Heart left ventricle (tissue), 16 donors: ENCODE data around the gene LRRC8E. TPM values are rescaled to one million over a fixed set of nuclear protein-coding genes. Genes with fewer than 3 reads are reported as not detected.

Experiments used
- ATAC-seq, 4 donors: fragments of 200-7000 bp; cut with Tn5 transposase; one replicate each; pipeline ENCODE4 v1.9.1; 2020 to 2022; ENCODE audit warnings: moderate library complexity in 4 of 4, mild to moderate bottlenecking in 3 of 4, moderate number of reproducible peaks in 1 of 4
- DNase-seq, 5 donors: peaks; one replicate each; pipeline ENCODE4 v3.0.0-alpha.2; 2020
- H3K27ac ChIP-seq, 12 donors: fragments of 200-600 bp; sonication (generic) in 4 of 12; one replicate each; pipeline versions ENCODE4 v1.5.0 to v1.8.0; 2016 to 2022; ENCODE audit warnings: mild to moderate bottlenecking in 2 of 12
- H3K27me3 ChIP-seq, 9 donors: fragments of 200-600 bp; sonication (generic) in 2 of 9; one replicate each; pipeline versions ENCODE4 v1.5.1 to v1.8.0; 2016 to 2022; ENCODE audit warnings: mild to moderate bottlenecking in 3 of 9
- H3K36me3 ChIP-seq, 9 donors: fragments of 200-600 bp; sonication (generic) in 2 of 9; one replicate each; pipeline versions ENCODE4 v1.5.0 to v1.8.0; 2018 to 2022; ENCODE audit warnings: mild to moderate bottlenecking in 2 of 9
- H3K4me1 ChIP-seq, 12 donors: fragments of 200-600 bp; sonication (generic) in 4 of 12; one replicate each; pipeline versions ENCODE4 v1.5.0 to v1.8.0; 2016 to 2022; ENCODE audit warnings: mild to moderate bottlenecking in 3 of 12
- H3K4me3 ChIP-seq, 12 donors: fragments of 200-600 bp; sonication (generic) in 4 of 12; one replicate each; pipeline versions ENCODE4 v1.5.0 to v1.8.0; 2017 to 2022; ENCODE audit warnings: mild to moderate bottlenecking in 9 of 12, moderate library complexity in 4 of 12
- H3K9me3 ChIP-seq, 12 donors: fragments of 200-600 bp; sonication (generic) in 4 of 12; one replicate each; pipeline versions ENCODE4 v1.5.0 to v1.8.0; 2016 to 2022; ENCODE audit warnings: mild to moderate bottlenecking in 1 of 12
- CTCF ChIP-seq, 12 donors: fragments of 200-600 bp; sonication (generic) in 4 of 12; IDR thresholded peaks; one replicate each; pipeline versions ENCODE4 v1.5.0 to v1.8.0; 2018 to 2022; ENCODE audit warnings: antibody characterized with exemption in 12 of 12, mild to moderate bottlenecking in 5 of 12
- POLR2A ChIP-seq, 2 donors: fragments of 450-650 bp; IDR thresholded peaks; one replicate each; pipeline ENCODE4 v1.6.1; 2017; ENCODE audit warnings: antibody characterized with exemption in 2 of 2, mild to moderate bottlenecking in 2 of 2, moderate library complexity in 2 of 2
- WGBS, 4 donors: extraction: QIAGEN DNeasy Blood & Tissue Kit in 2 of 4; methylation state at CpG; one replicate each; pipeline versions ENCODE4 v1.1.5 to v1.1.7; 2013 to 2018; 5-methylcytosine and 5-hydroxymethylcytosine counted together
- intact Hi-C, 10 donors: fragments of 100-400 bp; cut with DNase I; formaldehyde crosslinking; loops; one replicate each; pipeline versions ENCODE4 v1.11.1 to v1.14.2; 2022
- polyA plus RNA-seq, 2 donors: library from polyadenylated mRNA; stranded (reverse); fragments of 200-250 nt; gene quantifications; one replicate each; pipeline ENCODE4 v1.2.3, GENCODE V29; 2013
- total RNA-seq, 9 donors: library from RNA; depleted of rRNA in 2 of 9; stranded (reverse); fragments of >200 nt in 2 of 9; fragmentation: NEBNext Ultra II Directional in 3 of 9; extraction: Animal tissue kit (Norgen Biotek cat#: 25700) in 3 of 9; gene quantifications; one replicate each; pipeline versions ENCODE4 v1.1.0 to v1.2.4, GENCODE V29; 2016 to 2023
- donor health status: ischemic (EF 13 %, LVEDD 7.1; RV severe dilation, severe dysfunction).
- donor health status: healthy with polysubstance abuse.
- donor health status: DM: no; HTN: yes; CAD: no.
- donor health status: DM: no; HTN: no; CAD: no.
- donor health status: ischemic (EF 25% LVEDD 6.9; RV normal size, moderate dysfunction).
- donor health status: ischemic (EF 25% LVEDD 5.7; RV mildly dilated, moderate dysfunction).
- donor health status: healthy.
- donor health status: DM: yes; HTN: yes; CAD: no.
- donor health status: ischemic (EF 35%, LVEDD 5.7; RV mildly dilated, moderate dysfunction).
- donor health status: nonischemic (EF 11% LVEDD 7.7; RV severe dilation, severe dysfunction).
- donor health status: DM: yes; HTN: yes; CAD: no.
- donor health status: PGD.
- donor health status: ischemic (EF 29% LVEDD 5.4; RV normal size, mild dysfunction).
- donor health status: nonischemic (EF 23%, LVEDD 6.1; RV moderate dilation, normal function).

Gene LRRC8E
- total and polyA plus RNA-seq, 11 donors: 0.17 to 2.6 (median 1.00) TPM

GRCh38 chr19:7850945-7851622, 37.2 kb upstream of the LRRC8E start:
- WGBS, 4 donors: 90 to 94% (median 93%) methylated on average over 7 to 19 of the region's 19 CpGs
- no peaks in the 10 kb centered on the region for H3K9me3 ChIP-seq
- intact Hi-C loops: loop anchor here in 6 of 10 donors (5.0 to 10.0 kb wide), 5 partner anchors 51 to 404 kb away; partner anchors contain the start of genes SNAPC2 (in 3 of the 6), MAP2K7 (in 2 of the 6) and CTXN1 (in 1 of the 6)
- DNase-seq (no peak), ATAC-seq (no peak)
- peaks cover 0 to 21% (median 4%) of the 10 kb centered on the region in 12 donors for H3K4me1 ChIP-seq
- peaks cover 0 to 13% (median 0%) of the 10 kb centered on the region in 9 donors for H3K36me3 ChIP-seq
- H3K27ac ChIP-seq: no peak overlapping the region
- no peak overlapping the region for H3K4me3 ChIP-seq
- H3K27me3 ChIP-seq: no peaks in the 10 kb centered on the region
- TF ChIP-seq POLR2A (IDR thresholded peaks at IDR 0.05): no peak
- no peak for TF ChIP-seq CTCF (IDR thresholded peaks at IDR 0.05)

DNA sequence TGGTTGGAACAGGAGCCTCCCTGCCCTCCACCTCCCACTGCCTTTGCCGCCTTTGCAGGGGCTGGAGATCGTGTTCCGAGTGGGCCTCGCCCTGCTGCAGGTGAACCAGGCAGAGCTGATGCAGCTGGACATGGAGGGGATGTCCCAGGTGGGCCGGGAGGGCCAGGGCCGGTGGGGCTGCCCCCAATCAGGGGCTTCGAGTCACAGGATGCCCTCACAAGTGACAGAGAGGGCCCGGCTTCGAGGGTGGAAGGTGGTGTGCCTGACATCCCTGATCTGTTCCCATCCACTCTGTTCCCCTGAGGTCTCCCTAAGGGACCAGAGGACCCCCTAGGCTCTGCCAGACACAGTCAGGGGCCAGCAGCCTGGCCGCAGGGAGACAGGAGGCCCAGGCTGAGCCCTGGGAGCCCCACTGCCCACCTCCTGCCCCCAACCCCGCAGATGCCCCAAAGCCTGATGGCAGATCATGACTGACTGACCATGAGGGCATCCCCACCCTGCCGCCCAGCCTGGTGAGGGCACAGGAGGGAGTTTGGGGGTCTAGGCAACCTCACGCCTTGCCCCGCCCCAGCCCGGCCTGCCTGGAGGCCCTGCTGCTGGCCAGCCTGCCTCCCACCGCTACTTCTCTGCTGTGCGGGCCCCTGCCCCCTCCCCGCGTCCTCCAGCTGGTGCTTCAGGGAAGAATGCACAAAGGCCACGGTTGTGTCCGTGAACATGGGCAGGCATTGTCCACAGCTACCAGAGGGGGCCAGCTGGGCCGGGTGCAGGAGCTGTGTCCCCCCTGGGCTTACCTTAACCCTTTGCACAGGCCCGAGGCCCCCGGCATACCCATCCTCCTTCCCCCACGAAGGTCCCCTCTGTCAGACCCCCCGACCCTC, 36.4 kb upstream of the LRRC8E start:
- H3K27ac ChIP-seq: no peak overlapping the region
- H3K4me3 ChIP-seq: no peak overlapping the region
- H3K27me3 ChIP-seq: no peaks in the 10 kb centered on the region
- 86 to 93% (median 91%) methylated on average over 21 to 26 of the region's 26 CpGs for WGBS, 4 donors
- peaks cover 0 to 13% (median 0%) of the 10 kb centered on the region in 9 donors for H3K36me3 ChIP-seq
- H3K9me3 ChIP-seq: no peaks in the 10 kb centered on the region
- intact Hi-C loops: loop anchor here in 6 of 10 donors (2.0 to 10.0 kb wide), 7 partner anchors 50 to 403 kb away; partner anchors contain the start of genes MAP2K7 (in 3 of the 6), SNAPC2 (in 3 of the 6) and CTXN1 (in 1 of the 6)
- H3K4me1 ChIP-seq: peaks cover 0 to 21% (median 4%) of the 10 kb centered on the region in 12 donors
- ATAC-seq: no peak
- TF ChIP-seq CTCF (IDR thresholded peaks at IDR 0.05) (no peak), POLR2A (IDR thresholded peaks at IDR 0.05) (no peak)
- no peak for DNase-seq

GRCh38 chr19:7852851-7853769, 35.2 kb upstream of the LRRC8E start:
- peak; percentile 68 to 92 (median 77) for TF ChIP-seq CTCF (IDR thresholded peaks at IDR 0.05)
- TF ChIP-seq POLR2A (IDR thresholded peaks at IDR 0.05): no peak
- H3K4me1 ChIP-seq: peaks cover 0 to 21% (median 4%) of the 10 kb centered on the region in 12 donors
- peak; percentile 30 to 66 (median 56) for ATAC-seq
- DNase-seq: peak in 4 of 5 donors; percentile 49 to 64 (median 54)
- no peak overlapping the region for H3K4me3 ChIP-seq
- H3K27me3 ChIP-seq: no peaks in the 10 kb centered on the region
- H3K27ac ChIP-seq: no peak overlapping the region
- H3K36me3 ChIP-seq: peaks cover 0 to 9% (median 0%) of the 10 kb centered on the region in 9 donors
- no peaks in the 10 kb centered on the region for H3K9me3 ChIP-seq
- intact Hi-C loops: loop anchor here in 6 of 10 donors (2.0 to 10.0 kb wide), 7 partner anchors 49 to 402 kb away; partner anchors contain the start of genes MAP2K7 (in 3 of the 6), SNAPC2 (in 3 of the 6) and CTXN1 (in 1 of the 6)
- 38 to 57% (median 46%) methylated on average over 28 to 45 of the region's 45 CpGs for WGBS, 4 donors
